Endodermal cell (in vitro differentiated cells): ENCODE results near the gene FPR3. TPM values are rescaled to one million over a fixed set of nuclear protein-coding genes. Genes with fewer than 3 reads are reported as not detected.

Source experiments
- DNase-seq: peaks from one replicate; pipeline ENCODE4 v3.0.0-alpha.2; 2017
- H3K27ac ChIP-seq: 2 replicates; pipeline ENCODE4 v1.5.1; 2013; ENCODE audit warnings: mild to moderate bottlenecking, low read depth, low read length, moderate library complexity
- H3K27me3 ChIP-seq: 2 replicates; pipeline ENCODE4 v1.6.1; 2013; ENCODE audit warnings: mild to moderate bottlenecking, low read length, moderate library complexity; ENCODE audit not compliant: insufficient read depth, control insufficient read depth, poor library complexity, severe bottlenecking
- H3K36me3 ChIP-seq: 2 replicates; pipeline ENCODE4 v1.7.0; 2013; ENCODE audit warnings: mild to moderate bottlenecking, low read length, moderate library complexity; ENCODE audit not compliant: control insufficient read depth, insufficient read depth
- H3K4me1 ChIP-seq: one replicate; pipeline ENCODE4 v1.7.0; 2013; ENCODE audit warnings: low read length; ENCODE audit not compliant: control insufficient read depth, insufficient read depth
- H3K4me3 ChIP-seq: 2 replicates; pipeline ENCODE4 v1.5.1; 2013; ENCODE audit warnings: mild to moderate bottlenecking, low read length, moderate library complexity
- H3K9ac ChIP-seq: 2 replicates; pipeline ENCODE4 v1.6.1; 2013; ENCODE audit warnings: mild to moderate bottlenecking, low read length, moderate library complexity; ENCODE audit not compliant: poor library complexity, severe bottlenecking; ENCODE audit errors: extremely low read depth
- H3K9me3 ChIP-seq: 2 replicates; pipeline ENCODE4 v1.6.1; 2013; ENCODE audit warnings: mild to moderate bottlenecking, low read length, moderate library complexity; ENCODE audit not compliant: control insufficient read depth
- H3K27ac Mint-ChIP-seq: 2 replicates; pipeline ENCODE4 v1.8.0; 2020; ENCODE audit warnings: mixed read lengths
- H3K27me3 Mint-ChIP-seq: 2 replicates; pipeline ENCODE4 v1.8.0; 2021; ENCODE audit warnings: mild to moderate bottlenecking, mixed read lengths; ENCODE audit not compliant: insufficient read depth
- H3K36me3 Mint-ChIP-seq: 2 replicates; pipeline ENCODE4 v1.8.0; 2020; ENCODE audit warnings: low read depth, mixed read lengths
- H3K4me1 Mint-ChIP-seq: 2 replicates; pipeline ENCODE4 v1.8.0; 2020; ENCODE audit warnings: mixed read lengths
- H3K4me3 Mint-ChIP-seq: 2 replicates; pipeline ENCODE4 v1.8.0; 2020; ENCODE audit warnings: mild to moderate bottlenecking, moderate library complexity, mixed read lengths
- H3K9me3 Mint-ChIP-seq: 2 replicates; pipeline ENCODE4 v1.8.0; 2020; ENCODE audit warnings: mild to moderate bottlenecking, mixed read lengths
- CTCF ChIP-seq: fragments of 200-600 bp; sonication (generic); conservative IDR thresholded peaks from 2 replicates; pipeline ENCODE4 v1.5.0; 2021; ENCODE audit warnings: antibody characterized with exemption, mild to moderate bottlenecking
- WGBS, 2 experiments: methylation state at CpG; one replicate each; pipeline versions ENCODE4 v1.1.5 to v1.1.7; 2013; ENCODE audit warnings: missing lambda C conversion rate in 2 of 2, mixed read lengths in 1 of 2; ENCODE audit not compliant: insufficient coverage in 1 of 2, insufficient read length in 1 of 2; 5-methylcytosine and 5-hydroxymethylcytosine counted together
- total RNA-seq, 2 donors: library from RNA; stranded (reverse); fragmentation: NEBNext Ultra II Directional in 1 of 2; extraction: Animal tissue kit (Norgen Biotek cat#: 25700) in 1 of 2; gene quantifications; 2 replicates in 1 of 2; 3 replicates in 1 of 2; pipeline ENCODE4 v1.2.1, GENCODE V29; 2021

The FPR3 gene
- total RNA-seq, 2 donors from 2014 or later: not detected

GRCh38 chr19:51793994-51794393 is 963 bp upstream of the FPR3 start:
- Histone ChIP-seq H3K9ac (no peak overlapping the region), H3K36me3 (no peaks in the 10 kb centered on the region), H3K27me3 (no peaks in the 10 kb centered on the region), H3K4me1 (no peaks in the 10 kb centered on the region), H3K4me3 (no peak overlapping the region), H3K9me3 (peaks cover 12% of the 10 kb centered on the region), H3K27ac (no peak overlapping the region)
- peaks cover 21% of the 10 kb centered on the region for H3K9me3 Mint-ChIP-seq
- peaks cover 30% of the 10 kb centered on the region for H3K27me3 Mint-ChIP-seq
- no peaks in the 10 kb centered on the region for H3K36me3 Mint-ChIP-seq
- no peak overlapping the region for H3K27ac Mint-ChIP-seq
- no peak for TF ChIP-seq CTCF
- no peak for DNase-seq
- H3K4me1 Mint-ChIP-seq: no peaks in the 10 kb centered on the region
- 73 to 79% methylated on average over 2 of the region's 2 CpGs for WGBS, 2 experiments
- no peak overlapping the region for H3K4me3 Mint-ChIP-seq

GRCh38 chr19:51796195-51796679 is 1.3 kb downstream of the FPR3 start:
- Histone ChIP-seq H3K27me3 (no peaks in the 10 kb centered on the region), H3K9ac (no peak overlapping the region), H3K27ac (no peak overlapping the region), H3K4me1 (no peaks in the 10 kb centered on the region), H3K4me3 (no peak overlapping the region), H3K9me3 (peaks cover 18% of the 10 kb centered on the region), H3K36me3 (no peaks in the 10 kb centered on the region)
- H3K4me1 Mint-ChIP-seq: no peaks in the 10 kb centered on the region
- H3K4me3 Mint-ChIP-seq: no peak overlapping the region
- no peaks in the 10 kb centered on the region for H3K36me3 Mint-ChIP-seq
- peaks cover 35% of the 10 kb centered on the region for H3K9me3 Mint-ChIP-seq
- no peak for TF ChIP-seq CTCF
- H3K27ac Mint-ChIP-seq: no peak overlapping the region
- no peak for DNase-seq
- peaks cover 33% of the 10 kb centered on the region for H3K27me3 Mint-ChIP-seq
- 63 to 86% methylated on average over 4 to 8 of the region's 8 CpGs for WGBS, 2 experiments

GRCh38 chr19:51797480-51797879 is 2.5 kb downstream of the FPR3 start:
- no peak overlapping the region for H3K4me3 Mint-ChIP-seq
- peaks cover 40% of the 10 kb centered on the region for H3K9me3 Mint-ChIP-seq
- no peaks in the 10 kb centered on the region for H3K36me3 ChIP-seq
- DNase-seq: no peak
- 58 to 84% methylated on average over 3 to 5 of the region's 5 CpGs for WGBS, 2 experiments
- H3K27ac Mint-ChIP-seq: no peak overlapping the region
- peaks cover 30% of the 10 kb centered on the region for H3K27me3 Mint-ChIP-seq
- no peaks in the 10 kb centered on the region for H3K36me3 Mint-ChIP-seq
- TF ChIP-seq CTCF: no peak
- H3K4me1 ChIP-seq: no peaks in the 10 kb centered on the region
- H3K4me1 Mint-ChIP-seq: no peaks in the 10 kb centered on the region
- H3K27me3 ChIP-seq: no peaks in the 10 kb centered on the region
- H3K4me3 ChIP-seq: no peak overlapping the region
- peaks cover 27% of the 10 kb centered on the region for H3K9me3 ChIP-seq
- no peak overlapping the region for H3K9ac ChIP-seq
- H3K27ac ChIP-seq: no peak overlapping the region
